H4 (cell line): ENCODE measurements around the gene RSRC1. TPM values are rescaled to one million over a fixed set of nuclear protein-coding genes. Genes with fewer than 3 reads are reported as not detected.

Experiments
- DNase-seq: peaks from one replicate; pipeline ENCODE4 v3.0.0-alpha.2; 2015; ENCODE audit warnings: low spot score
- total RNA-seq: library from RNA; depleted of rRNA; stranded (reverse); fragments of >200 nt; shearing (Covaris generic); gene quantifications from 2 replicates; pipeline ENCODE4 v1.2.3, GENCODE V29; 2014

The RSRC1 gene
- total RNA-seq, 1 experiment from 2014 or later, result 89.7 TPM

- DNase-seq, result no peak
Observed at GRCh38 chr3:158128755-158129154, 18.9 kb downstream of the RSRC1 start.

GRCh38 chr3:158134363-158134762 is 24.5 kb downstream of the RSRC1 start:
- no peak for DNase-seq

GRCh38 chr3:158140396-158140795 is 30.5 kb downstream of the RSRC1 start:
- DNase-seq, result no peak

- no peak for DNase-seq
Observed at GRCh38 chr3:158148218-158148617, 38.3 kb downstream of the RSRC1 start.

GRCh38 chr3:158152186-158152585 is 42.3 kb downstream of the RSRC1 start:
- DNase-seq, result no peak

GRCh38 chr3:158158969-158159368 is 49.1 kb downstream of the RSRC1 start:
- DNase-seq, result no peak

- DNase-seq, result no peak
Observed at GRCh38 chr3:158159714-158160113, 49.8 kb downstream of the RSRC1 start.

- DNase-seq, result no peak
Observed at GRCh38 chr3:158160958-158161357, 51.1 kb downstream of the RSRC1 start.

GRCh38 chr3:158165141-158165655 is 55.3 kb downstream of the RSRC1 start:
- DNase-seq, result no peak

- no peak for DNase-seq
Observed at GRCh38 chr3:158165730-158166129, 55.8 kb downstream of the RSRC1 start.

GRCh38 chr3:158166223-158166622 is 56.3 kb downstream of the RSRC1 start:
- DNase-seq, result no peak

- peak; percentile 97 for DNase-seq
Observed at GRCh38 chr3:158167737-158168557, 58.1 kb downstream of the RSRC1 start.

- no peak for DNase-seq
Observed at GRCh38 chr3:158169091-158169491, 59.2 kb downstream of the RSRC1 start.

GRCh38 chr3:158181096-158181495 is 71.2 kb downstream of the RSRC1 start:
- no peak for DNase-seq

- DNase-seq, result no peak
Observed at GRCh38 chr3:158185711-158186110, 75.8 kb downstream of the RSRC1 start.

- no peak for DNase-seq
Observed at GRCh38 chr3:158200955-158201354, 91.1 kb downstream of the RSRC1 start.

- DNase-seq, result no peak
Observed at GRCh38 chr3:158205324-158205723, 95.4 kb downstream of the RSRC1 start.

- DNase-seq, result no peak
Observed at GRCh38 chr3:158205994-158206393, 96.1 kb downstream of the RSRC1 start.

GRCh38 chr3:158210067-158210466 is 100.2 kb downstream of the RSRC1 start:
- no peak for DNase-seq

- no peak for DNase-seq
Observed at GRCh38 chr3:158213461-158213860, 103.6 kb downstream of the RSRC1 start.

GRCh38 chr3:158217992-158218391 is 108.1 kb downstream of the RSRC1 start:
- DNase-seq, result no peak

GRCh38 chr3:158220575-158220974 is 110.7 kb downstream of the RSRC1 start:
- no peak for DNase-seq

GRCh38 chr3:158221426-158221825 is 111.5 kb downstream of the RSRC1 start:
- no peak for DNase-seq

- DNase-seq, result no peak
Observed at GRCh38 chr3:158226429-158226828, 116.5 kb downstream of the RSRC1 start.
